T-helper 2 cell (primary cell): ENCODE data around the gene STARD10.
A peak's percentile ranks its signal among the peaks of the same experiment; 100 is the strongest.

Experiments
- DNase-seq, 5 experiments: peaks; one replicate each; pipeline versions ENCODE4 v3.0.0 to v3.0.0-alpha.2; 2012 to 2022

The STARD10 gene

DNA sequence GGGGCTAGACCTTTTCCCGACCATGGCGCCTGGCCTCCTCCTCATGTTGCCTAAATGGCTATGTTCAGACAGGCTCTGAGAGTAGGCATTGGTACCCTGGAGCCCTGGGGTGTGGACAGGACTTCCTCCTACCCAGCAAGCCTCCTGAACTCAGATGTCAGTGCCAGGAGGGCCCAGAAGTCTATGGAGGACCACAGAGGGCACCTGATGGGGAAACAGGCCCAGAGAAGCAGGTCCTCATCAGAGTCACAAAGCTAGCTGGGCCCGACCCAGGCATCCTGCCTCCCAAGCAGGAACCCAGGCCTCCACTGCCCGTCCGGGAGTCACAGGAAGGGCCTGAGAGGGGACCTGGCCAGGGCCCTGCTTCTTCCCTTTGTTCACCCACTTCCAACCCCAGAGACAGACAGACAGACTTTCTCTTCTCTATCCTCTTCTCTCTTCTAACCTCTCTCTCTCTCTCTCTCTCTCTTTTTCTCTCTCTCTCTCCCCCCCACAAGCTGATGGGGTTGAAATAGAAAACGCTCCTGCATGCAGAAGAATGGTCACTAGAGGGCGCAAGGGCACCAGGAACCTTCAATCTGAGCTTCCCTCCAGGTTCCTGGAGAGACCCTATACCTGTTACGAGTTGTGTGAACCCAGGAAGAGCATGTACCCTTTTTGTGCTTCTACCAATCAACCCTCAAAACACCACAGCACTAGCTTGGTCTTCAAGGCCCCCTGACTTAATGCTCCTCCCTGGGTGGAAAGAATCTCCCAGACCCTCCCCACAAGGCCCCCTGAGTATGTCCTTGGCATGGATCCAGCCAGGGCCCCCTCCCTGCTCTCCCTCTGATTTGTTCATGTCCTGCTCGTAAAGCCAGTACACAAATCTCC lies 68.8 kb downstream of the STARD10 start:
- DNase-seq, result peak in 4 of 5 experiments; percentile 62 to 85 (median 76)

DNA sequence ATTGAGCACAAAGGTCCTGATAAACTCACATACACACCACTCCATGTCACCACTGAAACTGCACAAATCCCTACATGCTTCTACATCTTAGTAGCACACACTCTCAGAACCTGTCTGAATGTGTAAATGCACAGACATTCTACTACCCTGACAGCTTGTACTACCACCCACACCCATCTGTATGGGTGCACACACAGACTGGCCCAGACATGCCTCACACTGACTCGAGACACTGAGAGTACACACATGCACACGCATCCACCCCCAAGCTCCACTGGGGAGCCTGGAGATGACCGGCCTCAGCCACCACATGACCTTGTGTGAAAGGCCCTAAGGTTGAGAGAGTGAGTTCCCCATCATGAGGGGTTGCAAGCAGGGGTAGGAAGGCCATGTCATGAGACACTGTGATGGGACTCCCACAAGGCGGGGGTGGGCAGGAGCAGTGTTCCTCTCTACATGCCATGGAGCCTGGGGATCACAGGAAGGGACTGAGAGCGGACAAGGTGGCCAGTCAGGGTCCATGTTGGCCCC lies 69.8 kb downstream of the STARD10 start:
- no peak for DNase-seq

DNA sequence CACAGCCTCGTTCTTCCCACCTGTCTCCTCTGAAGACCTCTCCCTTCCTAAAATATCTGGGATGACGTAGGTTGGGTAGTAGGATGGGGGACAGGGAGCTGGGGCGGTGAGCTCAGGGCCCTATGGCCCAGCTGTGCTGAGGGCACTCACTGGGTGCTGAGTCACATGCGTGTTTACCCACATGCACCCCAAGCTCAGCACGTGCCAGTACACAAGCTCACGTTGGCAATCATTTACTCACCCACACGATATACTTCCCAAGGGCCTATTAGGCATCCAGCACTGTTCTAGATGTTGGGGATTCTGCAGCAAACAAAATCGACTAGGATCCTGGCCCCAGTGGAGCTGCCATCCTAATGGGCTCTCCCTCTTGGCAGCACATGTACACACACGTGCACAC lies 70.3 kb downstream of the STARD10 start:
- no peak for DNase-seq

DNA sequence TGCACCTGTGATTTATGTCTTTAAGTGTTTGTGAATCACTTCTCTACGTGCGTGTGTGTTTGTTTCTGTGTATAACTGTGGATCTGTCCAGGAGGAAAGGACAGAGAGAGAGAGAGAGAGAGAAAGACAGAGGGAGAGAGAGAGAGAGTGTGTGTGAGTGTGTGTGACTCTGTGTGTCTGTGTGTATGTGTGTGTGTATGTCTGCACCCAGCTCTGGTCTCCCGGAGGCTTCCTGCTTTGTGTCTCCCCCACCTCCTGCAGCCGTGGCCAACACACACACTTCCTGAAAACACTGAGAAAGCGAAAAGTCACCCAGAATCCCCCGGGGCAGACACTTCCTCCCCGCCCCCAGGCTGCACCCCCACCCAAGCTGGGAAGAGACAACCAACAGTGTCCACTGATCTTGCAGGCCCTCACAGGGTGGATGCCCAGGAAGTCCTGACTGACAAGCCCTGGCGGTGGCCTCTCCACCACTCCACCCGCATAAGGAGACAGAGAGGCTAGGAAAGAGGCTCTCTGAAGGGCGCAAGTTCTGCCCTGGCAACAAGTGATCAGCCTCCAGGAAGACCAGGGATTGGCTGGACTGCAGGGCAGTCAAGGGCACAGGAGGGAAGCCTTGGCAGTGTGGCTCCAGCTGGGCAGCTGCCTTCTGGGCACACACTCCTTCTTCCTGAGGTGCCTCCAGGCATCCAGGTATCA lies 71.6 kb downstream of the STARD10 start:
- peak; percentile 55 to 97 (median 76) for DNase-seq

DNA sequence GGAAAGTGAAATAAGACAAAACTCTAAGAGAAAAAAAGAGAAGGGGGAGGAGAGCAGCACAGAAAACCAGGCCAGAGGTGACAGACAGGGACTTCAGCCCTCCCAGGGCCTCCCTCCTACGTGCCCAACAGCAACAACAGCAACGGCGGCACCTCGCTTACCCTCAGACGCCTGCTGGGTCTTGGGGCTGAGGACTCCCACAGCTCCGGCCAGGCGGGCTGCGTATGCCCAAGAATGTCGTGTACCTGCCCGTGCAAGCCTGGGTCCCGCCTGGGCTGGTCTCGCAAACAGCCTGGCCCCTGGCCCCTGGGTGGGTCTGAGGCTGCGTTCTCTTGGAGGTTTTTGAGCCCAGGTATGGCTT lies 72.2 kb downstream of the STARD10 start:
- DNase-seq, result peak in 3 of 5 experiments; percentile 23 to 68 (median 62)

DNA sequence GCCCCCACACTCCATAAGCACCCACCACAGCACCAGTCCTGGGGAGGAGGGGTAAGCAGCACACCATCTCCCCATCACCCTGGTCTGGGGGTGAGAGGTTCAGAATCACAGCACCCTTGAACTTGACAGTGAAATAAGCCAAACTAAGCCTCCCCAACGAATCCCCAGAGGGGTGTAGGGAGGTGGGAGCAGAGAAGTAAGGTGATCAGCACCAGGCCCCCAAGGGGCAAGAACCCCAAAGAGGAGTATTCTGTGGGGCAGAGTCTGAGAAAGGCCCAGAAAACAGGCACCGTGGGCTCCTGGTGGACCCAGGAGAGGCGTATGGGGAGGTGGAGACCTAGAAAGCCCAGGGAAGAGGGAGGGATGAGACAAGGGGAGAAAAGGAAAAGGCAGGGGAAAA lies 72.6 kb downstream of the STARD10 start:
- DNase-seq, result no peak

DNA sequence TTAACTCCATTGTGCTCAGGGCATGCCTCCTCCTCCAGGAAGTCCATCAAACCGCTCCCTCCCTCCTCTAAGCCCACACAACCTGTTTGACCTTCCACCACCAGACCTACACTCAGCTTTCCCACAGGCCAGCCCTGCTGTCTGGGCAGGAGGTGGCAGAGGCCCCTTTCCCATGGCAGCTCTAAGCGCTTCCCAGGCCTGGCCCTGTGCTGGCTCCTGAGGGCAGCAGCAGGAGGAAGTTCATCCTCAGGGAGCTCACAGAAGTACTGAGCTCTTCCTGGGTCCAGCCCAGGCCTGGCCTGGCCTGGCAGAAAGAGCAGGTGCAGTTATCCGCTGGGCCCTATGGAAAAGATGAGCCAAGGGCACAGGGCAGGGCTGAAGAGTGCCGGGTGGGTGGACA lies 73.1 kb downstream of the STARD10 start:
- DNase-seq, result no peak

DNA sequence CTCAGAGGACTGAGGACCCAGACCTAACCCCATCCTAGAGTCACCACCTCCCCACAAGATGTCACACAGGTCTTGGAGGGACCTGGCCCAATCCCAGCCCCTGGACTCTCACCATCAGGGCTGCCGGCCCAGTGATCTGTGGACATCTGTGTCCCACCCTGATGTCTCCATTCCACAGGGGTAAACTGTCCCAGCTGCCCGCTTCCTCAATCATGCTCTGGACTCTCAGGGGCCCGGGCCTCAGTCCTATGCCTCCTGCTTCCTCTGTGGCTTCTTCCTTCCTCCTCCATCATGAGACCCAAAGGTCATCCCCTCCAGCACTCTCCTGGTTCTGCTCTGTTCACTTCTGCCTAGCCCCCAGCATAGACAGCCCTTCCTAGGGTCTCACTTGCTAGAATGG lies 73.8 kb downstream of the STARD10 start:
- DNase-seq, result no peak

DNA sequence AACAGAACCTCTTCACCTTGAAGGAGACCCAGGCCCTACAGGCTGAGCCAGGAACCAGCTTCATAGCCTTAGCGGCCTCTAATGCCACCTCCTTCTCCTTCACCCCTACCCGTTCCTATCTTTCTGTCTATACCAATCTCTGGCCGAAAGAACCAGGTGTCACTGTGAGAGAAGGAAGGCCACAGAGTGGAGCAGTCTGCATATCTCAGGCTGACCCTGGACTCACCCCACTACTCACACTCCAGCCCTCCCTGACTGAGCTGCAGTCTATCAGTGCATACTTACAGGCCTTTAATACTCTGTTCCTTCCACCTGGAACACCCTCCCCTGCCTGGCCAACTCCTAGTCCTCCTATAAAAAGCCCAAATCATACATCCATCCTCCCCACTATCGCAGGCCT lies 74.3 kb downstream of the STARD10 start:
- DNase-seq, result no peak

DNA sequence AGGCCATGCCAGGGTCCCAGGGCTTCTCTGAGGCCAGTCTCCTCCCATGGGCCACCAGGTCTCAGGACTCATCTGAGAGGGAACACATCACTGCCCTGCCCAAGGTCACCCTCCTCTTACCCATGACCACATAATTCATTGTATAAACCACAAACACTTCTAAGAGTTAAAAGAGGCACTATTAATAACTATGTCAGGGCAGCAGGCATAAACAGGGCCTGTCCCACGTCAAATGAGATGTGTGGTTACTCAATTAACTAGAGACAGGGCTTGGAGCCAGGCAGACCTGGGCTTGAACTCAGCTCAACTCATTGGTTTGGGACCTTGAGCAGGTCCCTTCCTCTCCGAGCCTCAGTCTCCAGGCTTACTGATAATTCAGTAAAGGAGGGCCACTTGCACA lies 74.7 kb downstream of the STARD10 start:
- DNase-seq, result peak in 1 of 5 experiments; percentile 26

DNA sequence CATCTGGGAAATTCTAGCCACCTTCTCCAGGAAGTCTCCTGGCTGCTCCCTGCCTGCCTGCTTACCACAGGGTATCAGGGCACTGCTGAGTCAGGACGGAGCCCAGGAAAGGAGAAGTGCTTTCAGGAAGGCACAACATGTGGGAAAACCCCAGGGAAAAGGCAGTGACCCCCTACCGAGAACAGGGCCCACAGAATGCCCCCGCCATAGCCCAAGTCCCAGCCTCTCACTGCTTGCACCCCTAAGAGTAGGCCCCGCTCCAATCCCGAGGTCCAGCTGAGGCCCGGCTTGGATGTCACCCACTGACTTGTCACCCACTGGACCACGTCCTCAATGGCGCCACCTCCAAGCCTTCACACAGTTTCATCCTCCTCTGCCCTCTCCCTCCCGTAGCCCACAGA lies 75.7 kb downstream of the STARD10 start:
- no peak for DNase-seq

DNA sequence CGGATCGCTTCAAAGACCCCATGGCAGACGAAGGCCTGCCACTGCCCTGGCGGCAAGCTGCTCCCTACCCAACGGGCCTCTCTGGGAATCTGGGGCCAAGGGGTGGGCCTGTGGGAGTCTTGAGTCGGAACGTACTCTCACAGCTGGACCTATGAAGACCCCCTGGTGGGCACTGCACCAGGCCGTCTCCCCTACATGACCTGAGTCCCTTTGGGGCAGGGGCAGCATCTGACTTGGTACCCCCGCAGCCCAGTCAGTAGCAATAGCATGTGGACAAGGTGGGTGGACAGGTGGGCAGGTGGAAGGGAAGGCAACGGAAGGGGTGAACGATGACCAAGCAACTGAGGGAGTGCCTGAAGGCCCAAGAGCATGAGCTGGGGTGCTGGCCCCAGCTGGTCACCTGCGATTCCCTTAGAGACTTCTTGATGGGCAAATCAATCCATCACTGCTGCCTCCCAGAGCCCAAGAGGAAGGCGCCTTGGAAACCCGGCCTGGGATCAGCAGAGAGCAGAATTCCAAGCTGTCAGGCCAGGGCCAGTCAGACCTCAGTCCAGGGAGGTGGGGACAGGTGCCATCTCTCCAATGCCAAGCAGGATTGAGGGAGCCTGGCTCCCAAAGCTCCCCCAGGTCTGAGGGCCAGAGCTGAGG lies 76.9 kb downstream of the STARD10 start:
- no peak for DNase-seq

DNA sequence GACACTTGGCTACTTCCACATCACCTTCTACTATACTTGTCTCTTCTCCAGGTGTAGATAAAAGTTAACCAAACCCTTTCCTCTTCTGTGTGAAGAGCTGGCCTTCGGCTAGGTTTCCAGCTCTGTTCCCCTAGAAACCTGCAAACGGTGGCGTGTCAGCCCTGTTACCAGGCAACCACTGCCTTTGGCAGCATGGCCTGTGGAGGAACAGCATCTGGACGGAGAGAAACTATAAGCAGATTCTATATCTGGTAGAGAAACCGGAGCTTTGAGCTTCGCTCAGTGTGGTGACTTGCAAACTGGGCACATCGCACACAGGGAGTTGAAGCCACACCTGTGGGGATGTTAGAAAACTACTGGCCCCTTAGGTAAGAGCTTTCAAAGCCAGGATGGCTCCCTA lies 77.6 kb downstream of the STARD10 start:
- no peak for DNase-seq

DNA sequence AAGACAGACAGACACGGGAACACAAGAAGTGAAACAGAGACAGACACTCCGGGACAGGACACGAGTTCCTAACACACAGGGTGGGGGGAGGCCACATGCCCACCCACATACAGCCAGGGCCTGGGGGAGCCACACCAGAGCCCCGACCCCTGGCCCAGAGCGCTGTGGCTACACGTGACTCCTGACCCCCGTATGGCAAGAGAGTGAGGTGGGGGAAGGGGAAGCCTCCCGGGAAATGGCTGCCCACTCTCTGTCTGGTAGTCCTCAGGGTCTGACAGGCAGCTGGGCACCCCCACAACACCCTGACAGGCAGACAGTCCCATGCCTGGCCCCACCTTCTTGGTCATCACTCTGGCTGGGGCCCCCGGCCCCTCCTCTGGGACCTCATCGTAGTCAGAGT lies 81.0 kb downstream of the STARD10 start:
- DNase-seq, result no peak

DNA sequence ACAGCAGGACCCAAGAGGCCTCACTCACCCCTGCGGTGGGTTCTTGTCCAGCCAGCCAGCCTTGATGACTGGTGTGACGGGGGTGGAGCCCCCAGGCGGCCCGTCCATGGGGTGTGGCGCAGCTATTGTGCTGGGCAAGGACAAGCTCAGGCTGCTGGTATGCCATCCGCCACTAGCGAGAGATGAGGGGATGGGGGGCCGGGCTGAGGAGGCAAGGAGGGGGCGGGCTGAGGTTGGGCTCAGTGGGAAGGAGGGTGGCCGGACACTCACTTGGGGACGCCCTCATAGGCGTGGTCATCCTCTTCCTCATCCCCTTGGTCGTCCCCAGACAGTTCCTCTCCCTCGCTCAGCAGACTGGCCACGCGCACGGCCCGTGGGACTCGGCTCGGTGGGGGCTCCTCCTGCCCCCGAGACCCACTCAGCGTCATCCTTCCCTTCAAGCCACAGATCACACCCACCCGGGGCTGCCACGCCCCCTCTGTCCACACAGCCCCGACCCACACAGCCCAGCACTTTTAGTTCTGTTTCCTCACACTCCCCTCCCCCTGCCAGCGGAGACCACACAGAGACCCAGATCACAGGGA lies 81.6 kb downstream of the STARD10 start:
- no peak for DNase-seq

DNA sequence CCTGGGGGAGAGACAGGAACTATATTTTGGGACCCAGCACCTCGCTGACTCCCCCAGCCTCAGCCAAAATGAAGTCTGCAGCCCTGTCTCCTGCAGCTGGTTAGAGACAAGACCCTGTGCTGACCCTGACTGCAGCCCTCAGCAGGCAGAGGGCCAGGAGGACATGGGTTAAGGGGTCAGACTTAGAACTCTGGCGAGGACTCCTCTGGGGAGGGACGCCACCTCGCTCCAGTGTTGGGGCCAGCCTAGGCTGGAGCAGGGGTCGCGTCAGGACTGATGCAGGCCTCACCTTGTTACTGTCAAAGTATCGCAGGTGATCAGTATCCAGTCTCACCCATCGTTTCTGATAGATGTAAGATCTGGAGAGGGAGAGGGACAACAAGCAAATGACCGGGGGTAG lies 82.7 kb downstream of the STARD10 start:
- DNase-seq, result no peak

DNA sequence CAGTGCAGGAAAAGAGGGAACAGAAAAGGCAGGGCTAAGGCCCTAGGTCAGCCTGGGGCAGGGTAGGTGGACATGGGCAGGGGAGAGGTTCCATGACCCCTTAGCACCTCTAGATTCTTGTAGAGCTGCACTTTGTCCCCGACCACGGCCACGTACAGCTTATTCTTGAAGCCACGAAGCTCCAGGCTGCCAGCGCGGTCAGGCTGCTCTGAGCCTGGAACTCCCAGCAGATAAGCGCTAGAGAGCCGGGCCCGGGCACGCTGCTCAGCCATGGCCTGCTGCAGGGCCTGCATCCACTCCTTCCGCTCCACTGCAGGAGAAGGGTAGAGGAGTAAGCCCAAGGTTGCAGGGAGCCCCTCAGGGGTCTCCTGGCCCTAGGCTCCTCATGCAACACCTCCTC lies 83.6 kb downstream of the STARD10 start:
- no peak for DNase-seq

DNA sequence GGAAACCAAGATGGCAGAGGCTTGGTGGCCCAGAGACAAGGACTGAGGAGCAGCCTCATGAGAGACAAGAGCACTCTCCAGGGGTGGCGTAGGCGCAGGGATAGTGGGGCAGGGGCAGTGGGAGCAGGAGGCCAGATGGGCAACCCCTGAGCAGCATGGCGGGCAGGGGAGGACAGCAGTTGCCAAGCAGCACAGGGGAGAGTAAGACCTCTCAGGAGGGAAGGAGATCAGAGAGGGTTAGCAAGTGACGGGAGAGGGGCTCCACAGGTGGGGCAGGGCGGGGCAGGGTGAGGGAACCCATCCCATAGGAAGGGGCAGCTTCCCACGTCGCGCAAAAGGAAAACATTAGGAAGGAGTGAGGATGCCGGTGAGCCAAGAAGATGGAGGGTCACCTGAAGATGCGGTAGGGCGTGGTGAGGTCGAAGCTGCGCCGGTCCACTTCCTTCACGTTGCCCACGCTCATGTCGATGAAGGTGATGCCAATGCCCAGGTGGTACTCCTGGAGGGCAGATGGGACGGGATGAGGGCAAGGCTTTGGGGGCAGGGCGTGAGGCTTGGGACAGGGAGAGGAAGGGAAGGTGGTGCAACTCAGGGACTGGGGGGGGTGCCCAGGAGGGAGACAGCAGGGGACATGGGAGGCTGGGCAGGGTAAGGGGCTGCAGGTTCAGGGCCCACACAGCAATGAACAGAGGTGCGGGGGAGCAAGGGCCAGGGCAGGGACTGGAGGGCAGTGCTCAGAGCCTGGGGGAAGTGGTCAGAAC lies 84.2 kb downstream of the STARD10 start:
- DNase-seq, result no peak

DNA sequence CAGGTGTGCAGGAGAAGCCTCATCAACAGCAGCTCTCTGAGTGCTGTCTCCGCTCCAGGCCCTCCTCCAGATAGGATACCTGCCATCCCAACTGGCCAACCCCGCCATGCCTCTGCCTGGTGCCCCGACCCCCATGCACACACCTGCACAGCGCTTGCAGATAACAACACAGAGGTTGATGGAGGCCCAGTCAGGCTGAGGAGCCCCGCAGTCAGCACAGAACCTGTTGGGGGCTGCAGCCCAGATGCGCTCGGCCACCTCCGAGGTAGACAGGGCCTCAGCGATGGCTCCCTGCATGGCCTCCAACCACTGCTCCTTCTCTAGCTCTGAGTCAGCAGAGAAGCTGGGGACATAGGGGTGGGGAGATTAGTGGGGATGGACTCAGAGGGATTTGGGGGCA lies 86.8 kb downstream of the STARD10 start:
- no peak for DNase-seq

DNA sequence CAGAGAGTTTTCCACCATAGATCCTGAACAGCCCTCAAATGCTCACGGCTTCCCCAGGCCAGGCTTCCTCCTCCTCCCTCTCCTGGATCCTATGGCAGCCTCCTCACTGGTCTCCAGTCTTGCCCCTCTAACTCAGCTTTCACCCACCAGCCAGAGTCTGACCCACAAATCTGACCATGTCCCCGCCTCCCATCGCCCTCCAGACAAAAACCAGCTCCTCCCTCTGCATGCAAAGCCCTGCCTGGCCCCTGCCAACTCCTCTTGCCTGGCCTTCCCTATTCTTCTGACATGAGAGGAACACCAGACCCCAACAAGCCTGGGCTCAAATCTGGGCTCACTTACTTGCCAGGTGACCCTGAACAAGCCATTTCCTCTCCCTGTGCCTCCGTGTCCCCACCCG lies 87.3 kb downstream of the STARD10 start:
- DNase-seq, result no peak

DNA sequence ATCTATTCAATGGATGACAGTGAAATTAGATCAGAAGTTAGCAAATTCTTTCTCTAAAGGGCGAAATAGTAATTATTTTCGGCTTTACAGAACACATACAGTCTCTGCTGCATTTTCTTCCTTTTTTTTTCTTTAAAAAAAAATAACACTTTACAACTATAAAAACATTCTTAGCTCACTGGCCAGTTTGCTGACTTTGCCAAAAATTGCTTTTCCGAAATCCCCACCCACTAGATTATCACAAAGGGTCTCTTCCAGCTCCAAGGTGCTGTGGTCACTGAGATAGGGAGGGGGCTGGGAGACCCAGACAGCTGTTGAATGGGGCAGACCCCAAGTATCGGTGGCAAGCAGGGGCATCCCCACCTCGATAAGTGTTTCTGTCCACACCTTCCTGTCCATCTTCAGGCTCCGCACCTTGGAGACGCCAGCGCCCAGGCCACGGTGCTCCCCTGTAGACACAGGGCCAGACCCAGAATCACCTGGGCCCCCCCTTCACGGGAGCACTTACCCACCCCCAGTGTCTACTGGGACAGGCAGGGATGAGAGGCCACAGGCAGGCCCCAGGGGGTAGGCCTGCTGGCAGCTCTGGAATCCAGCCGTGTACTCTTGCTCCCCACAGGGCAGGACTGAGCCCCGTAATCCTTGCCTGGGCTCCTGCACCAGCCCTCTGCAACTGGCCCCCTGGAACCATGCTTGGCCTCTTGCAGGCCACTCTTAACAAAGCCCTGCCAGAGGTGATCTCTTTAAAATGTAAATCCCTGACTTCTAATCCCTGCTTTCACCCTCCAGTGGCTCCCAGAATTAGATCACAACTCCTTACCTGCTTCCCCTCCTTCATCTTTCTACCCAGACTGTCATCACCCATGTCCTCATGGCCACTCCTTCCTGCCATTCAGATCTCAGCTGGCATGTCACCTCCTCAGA lies 88.1 kb downstream of the STARD10 start:
- DNase-seq, result no peak
